GM21447 (cell line): ENCODE measurements around the gene SMC6.

Experiments
- ATAC-seq: cut with Tn5 transposase; IDR thresholded peaks from one replicate; pipeline ENCODE4 v1.9.1; 2021; ENCODE audit not compliant: unreplicated experiment

SMC6 gene

DNA sequence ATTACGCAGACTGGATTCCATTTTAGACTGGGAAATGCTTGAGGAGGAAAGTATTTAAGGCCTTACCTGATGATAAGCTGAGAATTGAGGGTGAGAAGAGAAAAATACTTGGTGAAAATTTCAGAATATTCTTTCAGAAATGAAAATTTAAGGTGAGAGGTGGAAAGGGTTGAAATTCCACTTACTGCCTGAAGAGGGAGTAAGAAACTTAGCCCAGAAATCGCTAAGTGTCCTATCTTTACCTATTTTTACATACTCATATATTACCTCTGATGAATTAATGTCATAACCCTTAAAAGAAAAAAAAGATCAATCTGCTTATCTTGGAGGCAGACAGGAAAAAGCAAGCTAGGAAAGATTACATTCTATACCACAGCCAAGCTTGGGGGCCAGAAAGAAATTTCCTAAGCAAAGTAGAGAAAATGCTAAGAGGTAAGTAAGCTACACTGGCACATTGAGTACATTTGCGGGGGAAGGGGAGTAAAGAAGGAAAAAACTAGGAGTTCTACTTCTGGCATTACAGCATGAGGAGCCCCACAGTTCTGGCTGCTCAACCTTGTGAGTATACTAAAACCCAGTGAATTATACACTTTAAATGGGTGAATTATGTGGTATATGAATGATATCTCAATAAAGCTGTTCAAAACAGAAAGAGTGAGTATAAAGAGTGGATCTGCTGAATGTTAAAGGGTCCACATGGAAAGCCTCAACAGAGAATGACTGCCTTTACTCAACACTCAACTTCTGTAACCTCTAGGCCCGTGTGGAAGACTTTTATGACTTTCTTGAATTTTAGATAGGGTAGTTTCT is 33.8 kb downstream of the SMC6 start:
- ATAC-seq: peak; percentile 63

GRCh38 chr2:17718689-17719088 is 34.9 kb downstream of the SMC6 start:
- no peak for ATAC-seq

DNA sequence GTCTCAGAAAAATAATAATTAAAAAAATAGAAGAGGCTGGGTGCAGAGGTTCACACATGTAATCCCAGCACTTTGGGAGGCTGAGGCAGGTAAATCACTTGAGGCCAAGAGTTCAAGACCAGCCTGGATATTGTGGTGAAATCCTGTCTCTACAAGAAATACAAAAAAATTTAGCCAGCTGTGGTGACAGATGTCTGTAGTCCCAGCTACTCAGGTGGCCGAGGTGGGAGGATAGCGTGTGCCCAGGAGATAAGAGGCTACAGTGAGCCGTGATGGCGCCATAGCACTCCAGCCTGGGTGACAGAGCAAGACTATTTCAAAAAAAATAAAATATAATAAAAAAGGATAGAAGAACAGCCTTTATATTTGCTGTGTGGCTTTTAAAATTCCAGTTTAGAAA is 35.9 kb downstream of the SMC6 start:
- no peak for ATAC-seq

DNA sequence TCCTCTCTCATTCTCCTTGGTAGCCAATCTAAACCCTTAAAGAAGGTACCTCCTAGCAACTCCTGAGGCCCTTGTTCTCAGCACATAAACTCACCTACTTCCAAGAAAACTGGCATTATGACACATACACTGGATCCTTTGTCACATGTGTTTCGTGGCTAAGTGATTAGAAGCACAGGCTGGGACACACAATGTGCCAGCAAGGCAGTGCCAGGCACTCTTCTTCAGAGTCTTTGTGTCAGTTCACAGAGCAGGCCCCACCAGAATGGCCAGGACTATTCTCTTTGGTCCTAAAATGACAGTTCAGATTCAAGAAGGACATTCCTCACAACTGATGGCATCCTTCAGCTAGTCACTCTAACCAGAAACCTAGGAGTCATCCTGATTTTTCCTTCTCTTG is 40.3 kb downstream of the SMC6 start:
- ATAC-seq: no peak

DNA sequence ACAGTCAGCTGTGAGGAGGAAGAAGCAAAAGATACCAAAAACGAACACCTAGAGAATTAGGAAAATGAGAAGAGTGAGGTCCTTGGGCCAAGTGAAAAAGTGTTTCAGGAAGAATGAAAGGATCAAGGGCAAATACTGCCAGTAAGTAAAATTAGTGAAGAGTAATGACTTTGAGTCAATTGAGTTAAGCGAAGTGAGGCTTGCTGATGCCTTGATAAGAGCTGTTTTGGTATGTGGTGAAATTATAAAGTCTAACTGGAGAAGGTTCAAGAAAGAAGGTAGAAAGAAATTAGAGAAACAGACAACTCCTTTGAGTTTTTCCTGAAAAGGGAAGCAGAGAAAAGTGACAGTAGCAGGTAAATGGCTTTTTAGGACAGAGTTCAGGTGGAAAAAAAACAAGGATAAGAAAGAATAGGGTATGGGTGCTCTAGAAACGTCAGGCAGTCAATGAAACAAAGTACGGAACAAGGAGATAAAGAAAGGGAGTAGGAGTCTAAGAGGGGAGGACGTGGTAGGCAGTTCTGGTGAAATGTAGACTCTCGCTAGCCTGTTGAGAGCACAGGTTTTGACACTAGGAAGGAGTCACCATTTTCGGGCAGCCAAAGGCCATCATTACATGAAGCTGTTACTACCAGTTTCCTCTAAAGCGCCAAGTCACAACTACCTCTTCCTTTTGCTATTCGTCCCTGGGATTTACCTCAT is 42.9 kb downstream of the SMC6 start:
- ATAC-seq: no peak

DNA sequence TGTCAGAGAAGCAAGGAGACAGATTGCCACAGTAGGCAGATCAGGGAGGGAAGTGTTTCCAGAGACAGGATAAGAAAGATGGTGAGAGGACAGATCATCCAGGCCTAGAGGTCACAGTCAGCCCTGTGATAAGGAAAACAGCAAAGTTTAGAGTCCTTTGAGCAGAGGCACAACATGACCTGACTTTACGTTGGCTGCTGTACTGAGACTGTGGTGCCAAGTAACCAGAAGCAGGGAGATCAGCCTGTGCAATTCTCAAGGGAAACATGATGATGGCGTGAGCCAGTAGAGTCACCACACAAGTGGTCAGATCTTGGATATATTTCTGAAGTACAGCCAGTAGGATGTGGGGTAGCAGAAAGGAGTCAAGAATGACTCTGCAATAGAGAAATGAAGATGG is 43.7 kb downstream of the SMC6 start:
- ATAC-seq: no peak

DNA sequence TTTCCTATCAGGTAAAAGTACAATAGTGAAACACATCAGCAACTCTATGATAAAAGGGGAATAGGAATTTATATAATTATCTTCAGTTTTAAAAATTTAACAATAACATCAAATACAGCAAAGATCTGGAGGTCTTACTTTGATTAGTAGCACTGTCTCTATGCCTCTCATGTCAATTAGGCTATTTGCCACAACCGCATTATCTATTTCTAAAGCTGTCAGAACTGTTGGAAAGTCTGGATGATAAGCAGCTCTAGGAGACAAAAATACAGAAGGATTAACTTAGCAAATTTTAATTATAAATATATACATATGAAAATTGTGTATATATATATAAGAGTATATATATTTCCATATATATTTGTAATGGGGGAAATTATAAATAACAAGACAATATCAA is 45.1 kb downstream of the SMC6 start:
- ATAC-seq: no peak

DNA sequence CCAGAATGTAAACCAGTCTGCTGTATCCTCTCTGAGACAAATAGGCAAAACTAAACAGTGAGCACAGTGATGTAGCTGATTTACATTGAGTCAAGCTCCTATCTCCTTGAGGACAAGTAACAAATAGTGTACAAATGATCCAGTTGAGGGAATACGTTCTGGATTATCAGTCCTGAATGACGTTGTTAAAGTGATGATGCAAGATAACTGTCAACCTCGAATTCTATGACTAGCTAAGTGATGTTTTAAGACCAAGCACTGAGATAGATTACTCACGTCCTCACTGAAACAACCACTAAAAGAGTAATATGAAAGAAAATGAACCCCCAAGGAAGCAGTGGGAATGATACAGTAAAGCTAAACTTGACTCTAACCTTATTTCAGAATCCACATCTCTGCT is 46.8 kb downstream of the SMC6 start:
- ATAC-seq: no peak

DNA sequence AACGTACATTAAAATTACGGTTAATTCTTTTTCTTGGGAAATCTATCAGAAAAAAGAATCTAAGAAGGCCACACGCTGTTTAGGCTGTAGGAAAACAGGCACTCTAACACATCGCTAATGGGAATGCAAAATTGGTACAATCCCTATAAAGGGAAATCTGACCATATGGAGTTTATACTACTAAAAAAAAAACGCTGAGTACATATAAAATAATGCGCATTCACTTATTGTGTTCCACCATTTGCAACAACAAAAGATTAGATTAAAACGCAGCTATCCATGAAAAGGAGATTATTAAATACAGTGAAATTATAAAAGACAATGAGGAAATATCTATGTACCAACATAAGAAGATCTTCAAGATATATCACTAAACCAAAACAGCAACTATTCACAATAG is 62.8 kb downstream of the SMC6 start:
- no peak for ATAC-seq

GRCh38 chr2:17689010-17689409 is 64.6 kb downstream of the SMC6 start:
- no peak for ATAC-seq

DNA sequence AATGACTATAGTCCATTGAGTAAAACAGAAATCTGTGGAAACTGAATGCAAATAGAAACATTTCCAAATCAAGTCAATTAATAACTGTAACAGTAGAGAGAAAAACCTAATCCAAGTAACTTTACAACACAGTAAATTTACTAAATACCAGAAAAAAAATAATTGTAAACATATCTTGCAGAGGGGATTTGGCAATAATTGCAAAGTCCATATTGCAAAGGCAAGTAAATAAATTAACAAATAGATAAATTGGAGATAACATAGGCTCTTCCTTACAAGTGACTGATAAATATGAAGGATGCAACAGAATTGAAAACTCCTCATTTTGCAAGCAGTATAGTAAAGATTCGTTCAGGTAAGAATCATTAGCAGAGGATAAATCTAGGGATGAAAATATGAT is 65.0 kb downstream of the SMC6 start:
- ATAC-seq: no peak

DNA sequence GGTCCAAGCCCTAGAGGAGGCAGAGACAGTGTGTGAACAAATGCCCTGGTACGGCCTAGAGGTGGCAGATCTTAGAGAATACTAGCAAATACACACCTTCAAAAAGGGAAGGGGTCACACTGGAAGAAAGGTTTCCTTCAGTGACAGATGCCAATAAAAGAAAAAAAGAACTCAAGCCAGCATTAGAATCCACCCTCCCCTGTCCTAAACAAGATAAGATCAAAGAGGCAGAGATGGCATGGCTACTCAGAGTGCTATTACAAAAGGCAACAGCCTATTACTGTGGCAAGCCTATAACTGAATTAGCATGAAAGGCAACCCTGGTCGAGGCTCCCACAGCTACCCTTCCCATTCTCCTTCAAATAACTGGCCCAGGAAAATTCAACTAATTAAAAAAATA is 69.6 kb downstream of the SMC6 start:
- no peak for ATAC-seq

GRCh38 chr2:17682098-17682857 is 71.3 kb downstream of the SMC6 start:
- no peak for ATAC-seq

DNA sequence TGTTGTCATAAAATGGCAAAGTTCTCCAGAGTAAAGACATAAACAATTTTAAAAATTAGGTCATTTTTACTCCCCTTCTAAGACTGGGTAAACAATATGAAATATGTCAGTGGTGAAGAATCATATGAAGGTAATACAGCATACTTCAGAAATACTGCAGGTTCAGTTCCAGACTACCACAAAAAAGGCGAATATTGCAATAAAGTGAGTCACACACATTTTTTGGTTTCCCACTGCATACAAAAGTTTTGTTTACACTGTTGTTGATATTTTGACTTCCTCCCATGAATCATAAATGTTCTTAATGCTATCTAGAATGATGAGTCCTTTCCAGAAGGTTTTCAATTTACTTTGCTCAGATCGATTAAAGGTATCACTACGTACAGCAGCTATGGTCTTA is 73.5 kb downstream of the SMC6 start:
- ATAC-seq: no peak

DNA sequence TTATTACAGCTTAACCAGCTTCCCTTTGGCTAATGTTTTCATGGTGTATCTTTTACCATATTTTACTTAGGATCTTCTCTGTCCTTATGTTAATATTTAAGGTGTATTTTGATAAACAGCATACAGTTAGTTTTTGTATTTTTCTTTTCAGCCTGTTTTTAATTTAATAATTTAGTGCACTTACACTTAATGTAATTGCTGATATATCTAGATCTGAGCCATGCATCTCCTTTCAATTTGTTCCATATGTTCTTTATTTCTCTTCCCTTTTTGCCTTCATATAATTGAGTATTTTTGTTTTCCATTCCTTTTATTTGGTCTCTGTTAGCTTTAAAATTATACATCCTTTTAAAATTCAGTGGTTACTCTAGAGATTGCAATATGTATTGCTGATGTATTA is 78.8 kb downstream of the SMC6 start:
- no peak for ATAC-seq

DNA sequence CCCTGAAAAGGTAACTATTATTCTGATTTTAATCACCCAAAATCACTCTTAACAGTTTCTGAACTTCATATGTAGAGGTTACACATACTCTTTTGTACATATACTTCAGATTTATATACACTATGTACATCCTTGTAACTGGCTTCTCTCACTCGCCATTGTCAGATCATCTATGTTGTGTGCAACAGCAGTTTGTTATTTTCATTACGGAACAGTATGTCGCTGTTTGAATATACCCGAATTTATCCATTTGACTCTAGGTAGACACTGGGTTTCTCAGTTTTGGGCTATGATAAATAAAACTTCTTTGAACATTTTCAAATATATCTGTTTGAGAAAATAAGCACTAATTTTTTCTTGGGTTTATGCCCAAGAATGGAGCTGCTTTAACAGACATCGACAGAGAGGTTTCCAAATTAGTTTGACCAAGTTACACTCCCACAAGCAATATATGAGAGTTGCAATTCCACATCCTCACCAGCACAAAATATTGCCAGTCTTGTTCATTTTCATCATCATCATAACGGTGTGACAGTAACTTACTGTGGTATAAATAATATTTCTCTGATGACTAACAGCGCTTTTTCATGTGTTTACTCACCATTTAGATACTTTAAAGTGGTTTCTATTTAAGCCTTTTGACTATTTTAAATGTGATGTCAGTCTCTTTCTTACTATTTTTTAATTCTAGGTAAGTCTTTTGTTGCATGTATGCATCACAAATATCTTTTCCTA is 80.9 kb downstream of the SMC6 start:
- no peak for ATAC-seq

DNA sequence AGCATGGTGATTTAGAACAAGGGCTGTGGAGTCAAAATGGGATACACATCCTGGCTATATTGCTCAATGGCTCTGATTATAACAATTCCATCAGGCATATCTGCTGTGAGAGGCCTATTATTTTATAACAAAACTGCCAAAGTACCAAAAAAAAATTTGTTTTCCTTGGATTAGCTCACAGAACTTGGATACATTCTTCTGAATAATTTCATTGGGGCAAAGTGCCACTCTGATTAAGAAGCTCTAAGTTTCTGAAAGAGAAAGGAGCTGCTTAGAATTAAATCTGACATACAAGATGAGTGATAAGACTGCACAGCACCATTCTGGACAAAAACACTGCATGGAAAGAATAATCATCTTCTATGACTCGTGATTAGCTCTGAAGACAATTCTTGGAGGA is 85.7 kb downstream of the SMC6 start:
- ATAC-seq: no peak

DNA sequence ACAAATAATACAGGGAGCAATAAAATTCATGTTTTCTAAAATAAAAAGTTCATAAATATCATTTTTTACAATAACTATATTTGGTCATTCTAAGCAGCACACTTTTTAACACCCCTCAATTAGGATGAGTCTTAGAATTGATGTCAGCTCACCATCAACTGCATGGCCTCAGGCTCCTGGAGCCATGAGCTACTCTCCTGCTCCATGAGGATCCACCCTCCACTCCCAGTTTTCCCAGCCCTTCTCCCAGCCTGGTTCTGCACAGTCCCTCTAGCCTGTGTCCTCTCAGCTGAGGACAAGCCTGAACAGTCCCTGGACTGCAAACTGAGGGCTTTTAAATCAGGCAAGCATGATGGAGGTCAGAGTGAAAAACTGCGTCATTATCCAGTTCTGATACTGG is 89.1 kb downstream of the SMC6 start:
- no peak for ATAC-seq

DNA sequence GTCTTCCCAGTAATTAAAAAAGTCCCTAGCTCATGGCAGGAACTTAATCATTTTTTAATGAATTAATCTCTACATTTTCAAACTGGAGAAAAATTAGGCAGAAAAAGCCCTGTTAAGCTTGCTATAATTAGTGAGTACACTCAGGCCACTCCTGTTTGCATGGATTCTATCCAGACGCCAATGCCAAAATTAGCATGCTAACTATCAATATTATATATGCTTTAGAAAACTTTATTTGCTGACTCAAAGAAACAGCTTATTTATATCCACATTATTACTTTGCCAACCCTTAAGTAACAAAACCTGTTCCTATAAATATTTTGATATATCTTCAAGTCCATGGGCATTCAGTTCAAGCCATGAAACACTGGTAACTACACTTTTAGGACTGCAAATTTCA is 90.9 kb downstream of the SMC6 start:
- ATAC-seq: no peak

DNA sequence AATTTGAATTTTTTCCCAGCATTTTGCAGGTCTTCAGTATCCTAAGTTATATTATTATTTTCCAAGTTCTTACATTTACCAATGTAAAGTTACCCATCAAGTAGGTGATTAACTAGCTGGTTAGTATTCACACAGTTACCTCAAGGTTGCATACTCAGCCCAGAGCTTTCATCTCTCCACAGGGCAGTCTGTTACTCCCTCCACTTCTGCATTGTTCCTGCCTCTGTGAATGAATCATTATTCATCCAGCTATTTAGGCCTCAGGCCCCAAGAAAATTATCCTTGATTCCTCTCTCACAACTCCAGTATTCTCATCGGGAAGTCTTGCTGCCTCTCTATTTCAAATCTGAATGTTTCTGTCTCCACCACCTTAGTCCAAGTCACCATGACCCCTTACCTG is 92.2 kb downstream of the SMC6 start:
- no peak for ATAC-seq

DNA sequence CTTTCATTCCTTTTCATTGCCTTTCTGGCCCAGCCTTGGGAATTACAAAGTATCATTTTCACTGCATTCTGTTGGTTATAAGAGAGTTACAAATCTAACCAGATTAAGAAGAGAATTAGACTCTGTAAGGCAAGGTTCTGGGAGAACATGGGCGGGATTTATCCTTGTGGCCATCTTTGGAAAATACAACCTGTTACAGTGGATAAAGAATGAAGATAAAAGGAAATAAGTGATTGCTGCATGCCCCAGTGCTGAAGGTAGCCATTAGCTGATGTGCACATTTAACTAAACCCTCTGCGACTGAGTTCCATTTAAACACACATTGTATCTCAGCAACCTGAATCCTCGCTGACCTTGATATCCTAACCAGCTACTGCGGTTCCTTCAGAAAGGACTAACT is 93.4 kb downstream of the SMC6 start:
- ATAC-seq: no peak
